HG02884 (cell line): ENCODE measurements around the gene RAB6C.
"Not testable (repeated sequence)": the region's sequence is repeated elsewhere in the genome, so short reads cannot be mapped to it uniquely, and the experiment has no call there.

ENCODE experiments used
- ATAC-seq: cut with Tn5 transposase; IDR thresholded peaks from one replicate; pipeline ENCODE4 v1.9.1; 2021; ENCODE audit warnings: mild to moderate bottlenecking, moderate library complexity; ENCODE audit not compliant: unreplicated experiment

RAB6C gene

GRCh38 chr2:129993151-129993550, 13.7 kb downstream of the RAB6C start:
- ATAC-seq = not testable (repeated sequence)

- ATAC-seq = not testable (repeated sequence)
These were observed 17.3 kb downstream of the RAB6C start for GRCh38 chr2:129996657-129997237.

GRCh38 chr2:129998771-129999170, 19.3 kb downstream of the RAB6C start:
- not testable (repeated sequence) for ATAC-seq

- ATAC-seq = not testable (repeated sequence)
These were observed 26.4 kb downstream of the RAB6C start for GRCh38 chr2:130005862-130006261.

- not testable (repeated sequence) for ATAC-seq
These were observed 37.2 kb downstream of the RAB6C start for GRCh38 chr2:130016701-130017100.

- ATAC-seq = no peak
These were observed 39.9 kb downstream of the RAB6C start for GRCh38 chr2:130019402-130019801.

- not testable (repeated sequence) for ATAC-seq
These were observed 40.6 kb downstream of the RAB6C start for GRCh38 chr2:130020069-130020468.

GRCh38 chr2:130025931-130026330, 46.5 kb downstream of the RAB6C start:
- not testable (repeated sequence) for ATAC-seq
